GM21390 (cell line): ENCODE data around the gene ANKRD6.

Experiments used
- ATAC-seq: cut with Tn5 transposase; IDR thresholded peaks from one replicate; pipeline ENCODE4 v1.9.1; 2021; ENCODE audit not compliant: unreplicated experiment

ANKRD6 gene

GRCh38 chr6:89506716-89507617 is 74.0 kb downstream of the ANKRD6 start:
- no peak for ATAC-seq

GRCh38 chr6:89508755-89509563 is 76.0 kb downstream of the ANKRD6 start:
- no peak for ATAC-seq

GRCh38 chr6:89509777-89510281 is 76.9 kb downstream of the ANKRD6 start:
- ATAC-seq = no peak

- ATAC-seq = no peak
Measured at GRCh38 chr6:89510393-89510792, 77.4 kb downstream of the ANKRD6 start.

- no peak for ATAC-seq
Measured at GRCh38 chr6:89518352-89519055, 85.6 kb downstream of the ANKRD6 start.

GRCh38 chr6:89520736-89521135 is 87.8 kb downstream of the ANKRD6 start:
- no peak for ATAC-seq

GRCh38 chr6:89522778-89523177 is 89.8 kb downstream of the ANKRD6 start:
- ATAC-seq = no peak

GRCh38 chr6:89525786-89526562 is 93.0 kb downstream of the ANKRD6 start:
- ATAC-seq = no peak

- no peak for ATAC-seq
Measured at GRCh38 chr6:89526563-89526869, 93.6 kb downstream of the ANKRD6 start.

- no peak for ATAC-seq
Measured at GRCh38 chr6:89527634-89528033, 94.7 kb downstream of the ANKRD6 start.

- ATAC-seq = no peak
Measured at GRCh38 chr6:89528866-89529265, 95.9 kb downstream of the ANKRD6 start.

GRCh38 chr6:89530982-89531381 is 98.0 kb downstream of the ANKRD6 start:
- no peak for ATAC-seq

GRCh38 chr6:89536231-89536630 is 103.3 kb downstream of the ANKRD6 start:
- ATAC-seq = no peak

- no peak for ATAC-seq
Measured at GRCh38 chr6:89539779-89540178, 106.8 kb downstream of the ANKRD6 start.

GRCh38 chr6:89542081-89542857 is 109.3 kb downstream of the ANKRD6 start:
- ATAC-seq = no peak

- no peak for ATAC-seq
Measured at GRCh38 chr6:89542866-89543265, 109.9 kb downstream of the ANKRD6 start.

GRCh38 chr6:89547281-89547680 is 114.3 kb downstream of the ANKRD6 start:
- no peak for ATAC-seq

GRCh38 chr6:89553431-89553830 is 120.5 kb downstream of the ANKRD6 start:
- no peak for ATAC-seq

GRCh38 chr6:89554106-89554505 is 121.2 kb downstream of the ANKRD6 start:
- ATAC-seq = no peak

- ATAC-seq = no peak
Measured at GRCh38 chr6:89555031-89555430, 122.1 kb downstream of the ANKRD6 start.
